Mucosa of rectum (tissue), 2 donors: ENCODE measurements around the gene NCS1.

Experiments used
- H3K27ac ChIP-seq, 2 donors: one replicate each; pipeline ENCODE4 v1.7.0; 2013; ENCODE audit warnings: inconsistent platforms in 2 of 2, low read depth in 2 of 2, low read length in 2 of 2
- H3K27me3 ChIP-seq, 2 donors: one replicate each; pipeline ENCODE4 v1.7.0; 2013; ENCODE audit warnings: low read length in 2 of 2; ENCODE audit not compliant: control insufficient read depth in 2 of 2, insufficient read depth in 2 of 2
- H3K36me3 ChIP-seq, 2 donors: one replicate each; pipeline ENCODE4 v1.7.0; 2013; ENCODE audit warnings: low read length in 2 of 2; ENCODE audit not compliant: control insufficient read depth in 2 of 2, insufficient read depth in 2 of 2
- H3K4me1 ChIP-seq, 2 donors: one replicate each; pipeline ENCODE4 v1.7.0; 2013; ENCODE audit warnings: low read length in 2 of 2, mild to moderate bottlenecking in 1 of 2; ENCODE audit not compliant: control insufficient read depth in 2 of 2, insufficient read depth in 2 of 2
- H3K4me3 ChIP-seq, 2 donors: one replicate each; pipeline ENCODE4 v1.7.0; 2013; ENCODE audit warnings: low read length in 2 of 2
- H3K9ac ChIP-seq, 2 donors: one replicate each; pipeline ENCODE4 v1.7.0; 2013; ENCODE audit warnings: low read length in 2 of 2, low read depth in 1 of 2, mild to moderate bottlenecking in 1 of 2
- H3K9me3 ChIP-seq, 2 donors: one replicate each; pipeline ENCODE4 v1.7.0; 2013; ENCODE audit warnings: low read length in 2 of 2; ENCODE audit not compliant: control insufficient read depth in 2 of 2
- donor health status: healthy.
- donor health status: Normal muscosa, but diverticular disease.

NCS1 gene

GRCh38 chr9:130172161-130172857 lies at the start of gene NCS1:
Gene NCS1, plus strand, starts transcription at chr9:130172404. Its CDS starts 260 bp downstream, at chr9:130172664.
- Histone ChIP-seq H3K27ac (peak within 1 kb of the TSS in 1 of 2 donors; percentile 39), H3K27me3 (peaks cover 7% of the 10 kb centered on the region in 2 donors), H3K4me3 (peak within 1 kb of the TSS; percentile 30 to 62), H3K4me1 (peaks cover 0 to 8% of the 10 kb centered on the region in 2 donors), H3K9ac (peak within 1 kb of the TSS in 1 of 2 donors; percentile 33), H3K9me3 (no peaks in the 10 kb centered on the region), H3K36me3 (no peaks in the 10 kb centered on the region)

- no peak overlapping the region for H3K4me3 ChIP-seq
- H3K36me3 ChIP-seq = peaks cover 32 to 34% of the 10 kb centered on the region in 2 donors
- H3K4me1 ChIP-seq = no peaks in the 10 kb centered on the region
- no peaks in the 10 kb centered on the region for H3K9me3 ChIP-seq
- no peak overlapping the region for H3K27ac ChIP-seq
- H3K27me3 ChIP-seq = no peaks in the 10 kb centered on the region
- H3K9ac ChIP-seq = no peak overlapping the region
Observed at GRCh38 chr9:130122456-130122855, 49.7 kb upstream of the NCS1 start.

- Histone ChIP-seq H3K36me3 (peaks cover 31 to 35% of the 10 kb centered on the region in 2 donors), H3K4me1 (peaks cover 0 to 2% of the 10 kb centered on the region in 2 donors), H3K4me3 (no peak overlapping the region)
Observed at GRCh38 chr9:130124085-130124860, 47.9 kb upstream of the NCS1 start.

GRCh38 chr9:130126721-130127433 lies 45.3 kb upstream of the NCS1 start:
- Histone ChIP-seq H3K27me3 (no peaks in the 10 kb centered on the region), H3K9me3 (no peaks in the 10 kb centered on the region), H3K4me1 (peaks cover 0 to 2% of the 10 kb centered on the region in 2 donors), H3K27ac (no peak overlapping the region), H3K36me3 (peaks cover 35 to 37% of the 10 kb centered on the region in 2 donors), H3K4me3 (no peak overlapping the region), H3K9ac (peak overlapping the region in 1 of 2 donors; percentile 14)

More at GRCh38 chr9:130124085-130124860, 47.9 kb upstream of the NCS1 start:
- Histone ChIP-seq H3K9me3 (no peaks in the 10 kb centered on the region), H3K27me3 (no peaks in the 10 kb centered on the region), H3K27ac (no peak overlapping the region), H3K9ac (no peak overlapping the region)

GRCh38 chr9:130128251-130128650 lies 44.0 kb upstream of the NCS1 start:
- peak overlapping the region; percentile 36 to 67 for H3K27ac ChIP-seq
- H3K36me3 ChIP-seq = peaks cover 31 to 33% of the 10 kb centered on the region in 2 donors

GRCh38 chr9:130128733-130129431 lies 43.3 kb upstream of the NCS1 start:
- no peaks in the 10 kb centered on the region for H3K27me3 ChIP-seq
- peak overlapping the region; percentile 36 to 67 for H3K27ac ChIP-seq
- H3K4me3 ChIP-seq = peak overlapping the region in 1 of 2 donors; percentile 29
- peaks cover 0 to 2% of the 10 kb centered on the region in 2 donors for H3K4me1 ChIP-seq
- no peak overlapping the region for H3K9ac ChIP-seq
- no peaks in the 10 kb centered on the region for H3K9me3 ChIP-seq
- peaks cover 31 to 33% of the 10 kb centered on the region in 2 donors for H3K36me3 ChIP-seq

More at GRCh38 chr9:130128251-130128650, 44.0 kb upstream of the NCS1 start:
- H3K4me3 ChIP-seq = peak overlapping the region in 1 of 2 donors; percentile 29
- H3K4me1 ChIP-seq = peaks cover 0 to 2% of the 10 kb centered on the region in 2 donors
- no peaks in the 10 kb centered on the region for H3K9me3 ChIP-seq
- H3K9ac ChIP-seq = peak overlapping the region in 1 of 2 donors; percentile 34
- H3K27me3 ChIP-seq = no peaks in the 10 kb centered on the region

GRCh38 chr9:130129432-130130061 lies 42.7 kb upstream of the NCS1 start:
- H3K27ac ChIP-seq = peak overlapping the region; percentile 36 to 67

GRCh38 chr9:130132746-130133145 lies 39.5 kb upstream of the NCS1 start:
- Histone ChIP-seq H3K27ac (no peak overlapping the region), H3K4me1 (peaks cover 0 to 2% of the 10 kb centered on the region in 2 donors), H3K4me3 (no peak overlapping the region), H3K36me3 (peaks cover 26 to 28% of the 10 kb centered on the region in 2 donors), H3K27me3 (no peaks in the 10 kb centered on the region), H3K9ac (no peak overlapping the region), H3K9me3 (no peaks in the 10 kb centered on the region)

More at GRCh38 chr9:130129432-130130061, 42.7 kb upstream of the NCS1 start:
- H3K4me3 ChIP-seq = no peak overlapping the region
- no peaks in the 10 kb centered on the region for H3K27me3 ChIP-seq
- no peak overlapping the region for H3K9ac ChIP-seq
- peaks cover 28 to 30% of the 10 kb centered on the region in 2 donors for H3K36me3 ChIP-seq
- peaks cover 0 to 2% of the 10 kb centered on the region in 2 donors for H3K4me1 ChIP-seq
- no peaks in the 10 kb centered on the region for H3K9me3 ChIP-seq

GRCh38 chr9:130137081-130137640 lies 35.0 kb upstream of the NCS1 start:
- no peak overlapping the region for H3K4me3 ChIP-seq
- no peak overlapping the region for H3K27ac ChIP-seq

More at GRCh38 chr9:130137081-130137640, 35.0 kb upstream of the NCS1 start:
- H3K27me3 ChIP-seq = no peaks in the 10 kb centered on the region
- peaks cover 0 to 9% of the 10 kb centered on the region in 2 donors for H3K36me3 ChIP-seq
- H3K4me1 ChIP-seq = peaks cover 0 to 4% of the 10 kb centered on the region in 2 donors
- H3K9me3 ChIP-seq = no peaks in the 10 kb centered on the region
- no peak overlapping the region for H3K9ac ChIP-seq
